Measurements from ENCODE around the gene NDUFA11. TPM values are rescaled to one million over a fixed set of nuclear protein-coding genes. Genes with fewer than 3 reads are reported as not detected.
A peak's percentile ranks its signal among the peaks of the same experiment; 100 is the strongest.

NDUFA11 gene
- total and polyA plus RNA-seq, 2 of the 13 experiments (the other 11 are each of a cell fraction or from before 2014, with no cell fraction given): 286 to 378 TPM

- TF ChIP-seq STAT6 (CRISPR knock-in tag; IDR thresholded peaks at IDR 0.05; ENCODE audit: borderline replicate concordance) (peak; percentile 91; the same call in 1 of the 2 replicates), YEATS4 (CRISPR knock-in tag; IDR thresholded peaks at IDR 0.05; ENCODE audit: borderline replicate concordance) (peak; percentile 80; the same call in 1 of the 2 replicates), ARID3A (IDR thresholded peaks at IDR 0.05; ENCODE audit: low read depth, low read length) (peak; percentile 30; the same call in 1 of the 2 replicates), MTERF4 (CRISPR knock-in tag; IDR thresholded peaks at IDR 0.05) (peak; percentile 75; the same call in 1 of the 2 replicates), GABPB1 (CRISPR knock-in tag; IDR thresholded peaks at IDR 0.05) (peak; percentile 86), ZSCAN31 (CRISPR knock-in tag; IDR thresholded peaks at IDR 0.05; ENCODE audit: low read depth) (peak; percentile 74), SMARCC2 (IDR thresholded peaks at IDR 0.05) (no peak), ZNF362 (CRISPR knock-in tag; IDR thresholded peaks at IDR 0.05; ENCODE audit: borderline replicate concordance) (no peak), FOXM1 (CRISPR knock-in tag; IDR thresholded peaks at IDR 0.05) (no peak), TBX2 (CRISPR knock-in tag; IDR thresholded peaks at IDR 0.05; ENCODE audit: borderline replicate concordance) (peak; percentile 92), SNAPC2 (CRISPR knock-in tag; IDR thresholded peaks at IDR 0.05) (no peak), SNAPC5 (CRISPR knock-in tag; IDR thresholded peaks at IDR 0.05; ENCODE audit: borderline replicate concordance) (no peak), MYNN (CRISPR knock-in tag; IDR thresholded peaks at IDR 0.05; ENCODE audit: low read depth) (no peak), ZNF296 (CRISPR knock-in tag; conservative IDR thresholded peaks at IDR 0.05) (no peak), THYN1 (CRISPR knock-in tag; IDR thresholded peaks at IDR 0.05; ENCODE audit: borderline replicate concordance, low read depth) (no peak), MZF1 (CRISPR knock-in tag; IDR thresholded peaks at IDR 0.05; ENCODE audit: borderline replicate concordance) (no peak), CENPBD1 (CRISPR knock-in tag; IDR thresholded peaks at IDR 0.05; ENCODE audit: borderline replicate concordance, low read depth) (0 out of 2 replicates have a peak, but pooled peaks have one; percentile 49), MATR3 (CRISPR knock-in tag; IDR thresholded peaks at IDR 0.05) (no peak), ZBTB21 (CRISPR knock-in tag; IDR thresholded peaks at IDR 0.05) (0 out of 2 replicates have a peak, but pooled peaks have one; percentile 17), ZFP36 (IDR thresholded peaks at IDR 0.05; ENCODE audit: borderline replicate concordance, low read depth, low read length, partially characterized antibody) (no peak), TBP (CRISPR knock-in tag; IDR thresholded peaks at IDR 0.05) (no peak), JARID2 (CRISPR knock-in tag; IDR thresholded peaks at IDR 0.05; ENCODE audit: insufficient replicate concordance) (peak; percentile 62)
Observed at GRCh38 chr19:5903624-5904351, at the start of gene NDUFA11 (continued).
